ENCODE measurements around the gene CHFR. TPM values are rescaled to one million over a fixed set of nuclear protein-coding genes. Genes with fewer than 3 reads are reported as not detected.
"Not testable (repeated sequence)": the region's sequence is repeated elsewhere in the genome, so short reads cannot be mapped to it uniquely, and the experiment has no call there.

CHFR gene
- 10 to 100 TPM; 93.6 to 96.1 TPM for total RNA-seq

- DNase-seq (peak; percentile 95), ATAC-seq (ENCODE audit: low read depth) (peak; percentile 99)
- Mint-ChIP-seq H3K36me3 (peaks cover 35% of the 10 kb centered on the region), H3K9me3 (peaks cover 11% of the 10 kb centered on the region), H3K27ac (peak within 1 kb of the TSS; percentile 99), H3K27me3 (no peaks in the 10 kb centered on the region), H3K4me3 (peak within 1 kb of the TSS; percentile 93), H3K4me1 (peaks cover 15% of the 10 kb centered on the region)
- POLR2A ChIA-PET, result interaction anchor here (0.5 to 1.7 kb wide), 13 partner anchors 9 to 936 kb away, joined by 3 to 20 read pairs (median 4); partner anchors contain the start of genes GOLGA3, ZNF26 and ZNF84
These were observed at the start of gene CHFR for GRCh38 chr12:132887513-132888351. CHFR (minus strand) TSS chr12:132887605; CDS start chr12:132887328, 277 bp downstream.

DNA sequence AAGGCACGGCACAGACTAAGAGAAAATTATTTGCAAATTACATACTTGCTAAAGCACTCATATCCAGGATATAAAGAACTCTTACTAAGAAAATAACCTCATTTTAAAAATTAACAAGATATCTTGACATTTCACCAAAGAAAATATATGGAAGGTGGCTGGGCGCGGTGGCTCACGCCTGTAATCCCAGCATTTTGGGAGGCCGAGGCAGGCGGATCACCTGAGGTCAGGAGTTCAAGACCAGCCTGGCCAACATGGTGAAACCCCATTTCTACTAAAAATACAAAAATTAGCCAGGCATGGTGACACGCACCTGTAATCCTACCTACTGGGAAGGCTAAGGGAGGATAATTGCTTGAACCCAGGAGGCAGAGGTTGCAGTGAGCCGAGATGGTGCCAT, 49.5 kb upstream of the CHFR start:
- H3K4me1 Mint-ChIP-seq; H3K27ac Mint-ChIP-seq; POLR2A ChIA-PET; ATAC-seq (ENCODE audit: low read depth); H3K4me3 Mint-ChIP-seq; DNase-seq; H3K27me3 Mint-ChIP-seq: not testable (repeated sequence)
- peaks cover 29% of the 10 kb centered on the region for H3K36me3 Mint-ChIP-seq
- peaks cover 22% of the 10 kb centered on the region for H3K9me3 Mint-ChIP-seq

DNA sequence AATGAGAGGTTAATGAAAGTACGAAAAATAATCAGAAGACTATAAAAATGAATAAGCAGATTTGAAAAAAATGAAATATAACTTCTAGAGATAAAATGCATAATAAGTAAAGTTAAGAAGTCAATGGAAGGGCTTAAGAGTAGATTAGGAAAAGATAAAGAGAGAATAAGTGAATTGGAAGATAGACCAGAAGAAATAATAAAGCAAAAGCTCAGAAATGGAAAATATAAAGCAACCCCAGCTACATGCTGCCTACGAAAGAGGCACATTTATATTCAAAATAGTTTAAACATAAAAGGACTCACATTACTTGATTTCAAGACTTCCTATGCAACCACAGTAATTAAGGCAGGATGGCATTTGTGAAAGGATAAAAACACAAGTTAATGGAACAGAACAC, 48.8 kb upstream of the CHFR start:
- POLR2A ChIA-PET, result no interaction called here
- Mint-ChIP-seq H3K9me3 (peaks cover 22% of the 10 kb centered on the region), H3K36me3 (peaks cover 28% of the 10 kb centered on the region), H3K27me3 (no peaks in the 10 kb centered on the region), H3K4me1 (no peaks in the 10 kb centered on the region), H3K4me3 (no peak overlapping the region), H3K27ac (no peak overlapping the region)
- ATAC-seq (ENCODE audit: low read depth) (no peak), DNase-seq (no peak)

DNA sequence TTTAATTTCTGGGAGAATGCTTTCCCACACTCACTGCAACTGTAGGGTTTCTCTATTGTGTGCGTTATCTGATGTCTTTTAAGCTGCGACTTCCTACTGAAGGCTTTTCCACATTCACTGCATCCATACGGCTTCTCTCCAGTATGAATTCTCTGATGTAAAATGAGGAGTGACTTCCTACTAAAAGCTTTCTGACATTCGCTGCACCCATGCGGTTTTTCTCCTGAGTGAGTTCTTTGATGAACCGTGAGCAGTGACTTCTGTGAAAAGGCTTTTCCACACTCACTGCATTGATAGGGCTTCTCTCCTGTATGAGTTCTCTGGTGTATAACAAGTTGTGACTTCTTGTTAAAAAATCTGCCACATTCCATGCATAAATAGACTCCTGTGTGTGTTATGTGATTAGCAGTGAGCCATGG, 39.0 kb upstream of the CHFR start:
- Mint-ChIP-seq H3K4me1 (no peaks in the 10 kb centered on the region), H3K4me3 (no peak overlapping the region), H3K27ac (no peak overlapping the region), H3K36me3 (peaks cover 41% of the 10 kb centered on the region), H3K27me3 (no peaks in the 10 kb centered on the region), H3K9me3 (peaks cover 53% of the 10 kb centered on the region)
- no peak for ATAC-seq (ENCODE audit: low read depth)
- DNase-seq, result no peak
- POLR2A ChIA-PET, result no interaction called here

DNA sequence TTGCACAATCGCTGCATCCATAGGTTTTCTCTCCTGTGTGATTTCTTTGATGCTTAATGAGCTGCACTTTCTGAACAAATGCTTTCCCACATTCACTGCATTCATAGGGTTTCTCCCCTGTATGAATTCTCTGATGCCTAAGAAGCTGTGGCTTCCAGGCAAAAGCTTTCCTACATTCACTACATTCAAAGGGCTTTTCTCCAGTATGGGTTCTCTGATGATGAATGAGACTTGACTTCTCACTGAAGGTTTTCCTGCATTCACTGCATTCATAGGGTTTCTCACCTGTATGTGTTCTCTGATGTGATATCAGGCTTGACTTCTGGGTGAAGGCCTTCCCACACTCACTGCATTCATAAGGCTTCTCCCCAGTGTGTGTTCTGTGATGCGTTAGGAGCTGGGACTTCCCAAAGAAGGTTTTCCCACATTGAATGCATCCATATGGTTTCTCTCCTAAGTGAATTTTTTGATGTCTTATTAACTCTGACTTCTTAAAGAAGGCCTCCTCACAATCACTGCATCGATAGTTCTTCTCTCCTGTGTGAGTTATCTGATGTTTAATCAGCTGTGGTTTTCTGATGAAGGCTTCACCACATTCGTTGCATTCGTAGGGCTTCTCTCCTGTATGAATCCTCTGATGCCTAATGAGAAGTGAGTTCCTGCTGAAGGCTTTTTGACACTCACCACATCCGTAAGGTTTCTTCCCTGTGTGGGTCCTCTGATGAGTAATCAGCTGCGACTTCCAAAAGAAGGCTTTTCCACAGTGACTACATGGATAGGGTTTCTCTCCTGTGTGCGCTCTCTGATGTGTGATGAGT, 38.4 kb upstream of the CHFR start:
- POLR2A ChIA-PET, result no interaction called here
- H3K9me3 Mint-ChIP-seq, result peaks cover 53% of the 10 kb centered on the region
- H3K4me3 Mint-ChIP-seq, result no peak overlapping the region
- H3K27ac Mint-ChIP-seq, result no peak overlapping the region
- ATAC-seq (ENCODE audit: low read depth), result no peak
- H3K36me3 Mint-ChIP-seq, result peaks cover 37% of the 10 kb centered on the region
- no peaks in the 10 kb centered on the region for H3K4me1 Mint-ChIP-seq
- DNase-seq, result no peak
- H3K27me3 Mint-ChIP-seq, result no peaks in the 10 kb centered on the region

GRCh38 chr12:132924356-132924755, 37.0 kb upstream of the CHFR start:
- Mint-ChIP-seq H3K36me3 (peaks cover 28% of the 10 kb centered on the region), H3K27me3 (no peaks in the 10 kb centered on the region), H3K4me1 (no peaks in the 10 kb centered on the region), H3K9me3 (peaks cover 47% of the 10 kb centered on the region), H3K4me3 (no peak overlapping the region), H3K27ac (no peak overlapping the region)
- ATAC-seq (ENCODE audit: low read depth) (no peak), DNase-seq (no peak)
- POLR2A ChIA-PET, result no interaction called here

- no peak for DNase-seq
- no peak for ATAC-seq (ENCODE audit: low read depth)
- H3K27me3 Mint-ChIP-seq, result no peaks in the 10 kb centered on the region
- H3K4me1 Mint-ChIP-seq, result no peaks in the 10 kb centered on the region
- H3K27ac Mint-ChIP-seq, result no peak overlapping the region
- H3K4me3 Mint-ChIP-seq, result no peak overlapping the region
- H3K36me3 Mint-ChIP-seq, result peaks cover 22% of the 10 kb centered on the region
- H3K9me3 Mint-ChIP-seq, result peaks cover 47% of the 10 kb centered on the region
- POLR2A ChIA-PET, result no interaction called here
These were observed 36.0 kb upstream of the CHFR start for GRCh38 chr12:132923356-132923909.

DNA sequence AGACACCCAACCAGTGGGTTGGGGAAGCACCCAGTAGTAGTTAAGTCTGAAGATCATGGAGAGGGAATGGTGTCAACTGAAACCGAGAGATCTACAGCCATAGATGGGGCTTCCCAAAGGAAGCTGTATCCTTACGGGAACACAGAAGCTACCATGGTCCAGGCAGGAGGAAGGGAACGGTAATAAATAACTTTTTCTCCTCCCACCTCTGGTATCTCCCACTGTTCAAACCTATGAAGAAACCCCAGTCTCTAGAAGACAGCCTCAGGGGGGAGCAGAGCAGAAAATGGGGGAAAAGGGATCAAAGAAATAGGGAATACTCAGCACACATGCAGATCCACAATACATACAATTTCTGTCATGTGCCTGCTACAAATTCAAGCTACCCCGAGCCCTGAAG, 35.3 kb upstream of the CHFR start:
- POLR2A ChIA-PET, result no interaction called here
- ATAC-seq (ENCODE audit: low read depth), result no peak
- DNase-seq, result no peak
- no peaks in the 10 kb centered on the region for H3K4me1 Mint-ChIP-seq
- H3K27me3 Mint-ChIP-seq, result no peaks in the 10 kb centered on the region
- peaks cover 52% of the 10 kb centered on the region for H3K9me3 Mint-ChIP-seq
- peaks cover 21% of the 10 kb centered on the region for H3K36me3 Mint-ChIP-seq
- no peak overlapping the region for H3K27ac Mint-ChIP-seq
- no peak overlapping the region for H3K4me3 Mint-ChIP-seq

DNA sequence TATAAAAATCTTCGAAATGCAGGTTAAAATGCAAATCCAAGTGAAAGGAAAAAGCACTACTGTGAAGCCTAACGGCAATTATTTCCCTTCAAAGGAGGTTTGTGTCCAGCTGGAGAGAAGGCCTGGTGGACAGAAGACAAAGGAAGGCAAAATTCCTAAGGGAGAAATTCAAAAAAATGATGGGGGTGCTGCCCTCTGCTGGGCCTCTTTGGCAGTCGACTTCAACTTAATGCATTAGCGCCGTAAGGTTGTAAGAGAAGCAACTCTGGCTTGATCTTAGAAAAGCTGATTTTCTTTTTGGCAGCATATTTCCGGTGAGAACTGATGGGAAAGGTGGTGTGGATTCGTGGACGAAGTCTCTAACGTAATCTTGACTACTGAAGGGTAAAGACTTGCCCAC, 34.3 kb upstream of the CHFR start:
- Mint-ChIP-seq H3K27me3 (no peaks in the 10 kb centered on the region), H3K27ac (no peak overlapping the region), H3K36me3 (peaks cover 17% of the 10 kb centered on the region), H3K9me3 (peaks cover 50% of the 10 kb centered on the region), H3K4me3 (no peak overlapping the region), H3K4me1 (no peaks in the 10 kb centered on the region)
- DNase-seq, result no peak
- no peak for ATAC-seq (ENCODE audit: low read depth)
- POLR2A ChIA-PET, result no interaction called here

DNA sequence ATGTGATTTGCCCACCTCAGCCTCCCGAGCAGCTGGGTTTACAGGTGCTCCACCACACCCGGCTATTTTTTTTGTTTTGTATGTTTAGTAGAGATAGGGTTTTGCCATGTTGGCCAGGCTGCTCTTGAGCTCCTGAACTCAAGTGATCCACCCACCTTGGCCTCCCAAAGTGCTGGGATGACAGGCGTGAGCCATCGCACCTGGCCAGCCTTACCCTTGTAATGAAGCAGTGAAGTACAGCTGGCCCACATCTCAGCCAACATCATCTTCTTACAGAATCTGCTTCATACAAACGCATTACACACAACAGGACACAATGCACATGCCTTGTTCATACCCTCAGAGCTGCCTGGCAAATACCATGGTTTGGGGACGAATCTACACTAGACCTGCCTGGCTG, 31.3 kb upstream of the CHFR start:
- Mint-ChIP-seq H3K27ac (no peak overlapping the region), H3K4me3 (no peak overlapping the region), H3K4me1 (no peaks in the 10 kb centered on the region), H3K27me3 (no peaks in the 10 kb centered on the region), H3K9me3 (peaks cover 41% of the 10 kb centered on the region), H3K36me3 (peaks cover 19% of the 10 kb centered on the region)
- no peak for DNase-seq
- POLR2A ChIA-PET, result no interaction called here
- no peak for ATAC-seq (ENCODE audit: low read depth)

DNA sequence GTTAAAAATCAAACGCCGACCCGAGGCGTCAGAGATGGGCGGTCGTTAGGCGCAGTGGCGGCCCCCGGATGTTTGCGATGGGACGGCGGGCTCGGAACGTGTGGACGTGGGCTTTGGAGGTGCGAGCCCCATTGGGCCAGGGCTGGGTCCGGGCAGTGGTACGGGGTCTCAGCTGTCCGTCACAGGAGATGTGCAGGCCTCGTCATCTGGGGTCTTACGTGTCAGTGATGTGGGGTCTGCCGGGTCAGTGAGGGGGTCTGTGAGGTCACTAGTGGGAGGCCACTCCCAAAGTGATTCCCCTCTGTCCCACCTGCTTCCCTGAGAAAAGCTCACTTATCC, 21.6 kb upstream of the CHFR start:
- H3K27ac Mint-ChIP-seq, result peak overlapping the region; percentile 96
- POLR2A ChIA-PET, result interaction anchor here (0.6 to 2.4 kb wide), 14 partner anchors 10 to 221 kb away, joined by 3 to 11 read pairs (median 6); partner anchors contain the start of genes CHFR, GOLGA3, ZNF10 and ZNF26
- peaks cover 9% of the 10 kb centered on the region for H3K4me1 Mint-ChIP-seq
- H3K27me3 Mint-ChIP-seq, result peaks cover 13% of the 10 kb centered on the region
- ATAC-seq (ENCODE audit: low read depth) (no peak), DNase-seq (no peak)
- H3K36me3 Mint-ChIP-seq, result peaks cover 16% of the 10 kb centered on the region
- peak overlapping the region; percentile 91 for H3K4me3 Mint-ChIP-seq
- peaks cover 16% of the 10 kb centered on the region for H3K9me3 Mint-ChIP-seq

DNA sequence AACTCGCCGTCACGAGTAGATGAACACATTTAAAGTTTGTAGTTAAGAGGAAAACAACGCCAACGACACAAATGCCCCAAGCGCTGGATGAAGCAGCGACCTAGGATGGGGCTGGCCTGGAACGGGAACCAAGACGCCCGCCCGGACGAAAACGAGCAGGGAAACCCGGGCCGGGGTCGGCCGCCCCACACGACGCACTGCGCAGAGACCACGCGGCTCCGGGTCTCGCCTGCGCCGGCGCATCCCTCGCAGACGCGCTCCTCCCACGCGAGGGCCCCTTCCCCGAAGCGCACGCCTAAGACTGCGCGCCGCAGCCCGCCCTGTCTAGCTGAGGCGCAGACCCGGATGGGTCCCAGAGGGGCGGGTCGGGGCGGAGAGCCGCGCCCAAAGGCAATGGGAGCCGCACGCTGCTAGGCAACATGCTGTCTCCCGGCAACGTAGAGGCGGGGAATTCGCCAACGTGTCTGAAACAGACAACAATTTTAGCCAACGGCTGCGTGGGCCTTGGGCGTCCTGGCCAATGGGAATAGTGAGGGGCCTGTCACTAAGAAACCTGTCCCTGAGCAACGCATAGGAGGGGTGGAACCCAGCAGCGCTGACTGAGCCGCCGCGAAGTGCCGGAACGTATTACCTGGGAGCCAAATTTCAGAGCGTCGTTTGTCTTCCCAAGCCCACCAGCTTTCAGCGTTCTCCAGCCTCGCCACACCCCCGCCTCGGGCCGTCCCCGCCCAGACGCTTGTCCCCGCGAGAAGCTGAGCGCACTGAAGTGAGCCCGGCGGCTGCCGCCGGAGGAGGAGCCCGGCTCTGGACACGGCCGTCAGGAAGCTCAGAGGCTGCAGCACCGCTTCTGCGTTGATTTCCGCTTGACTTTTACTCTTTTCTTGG, 21.0 kb upstream of the CHFR start:
- Mint-ChIP-seq H3K4me1 (peaks cover 9% of the 10 kb centered on the region), H3K27me3 (peaks cover 13% of the 10 kb centered on the region), H3K9me3 (peaks cover 10% of the 10 kb centered on the region), H3K36me3 (peaks cover 10% of the 10 kb centered on the region), H3K27ac (peak overlapping the region; percentile 96), H3K4me3 (peak overlapping the region; percentile 91)
- ATAC-seq (ENCODE audit: low read depth) (peak; percentile 95), DNase-seq (peak; percentile 94)
- POLR2A ChIA-PET, result interaction anchor here (0.7 to 2.4 kb wide), 13 partner anchors 9 to 222 kb away, joined by 3 to 11 read pairs (median 6); partner anchors contain the start of genes CHFR, GOLGA3, ZNF10 and ZNF26

- Mint-ChIP-seq H3K27me3 (peaks cover 13% of the 10 kb centered on the region), H3K27ac (peak overlapping the region; percentile 96), H3K4me3 (peak overlapping the region; percentile 91)
- not testable (repeated sequence) for H3K9me3 Mint-ChIP-seq; ATAC-seq (ENCODE audit: low read depth); DNase-seq; H3K4me1 Mint-ChIP-seq; H3K36me3 Mint-ChIP-seq
- POLR2A ChIA-PET, result interaction anchor here (0.6 to 2.4 kb wide), 4 partner anchors 20 to 74 kb away, joined by 3 to 10 read pairs (median 4); partner anchors contain the start of gene CHFR
These were observed 20.4 kb upstream of the CHFR start for GRCh38 chr12:132907789-132908144.

Measured in activated naive CD8-positive, alpha-beta T cell treated with anti-CD3 and anti-CD28 coated beads, Interleukin-2, amount 10 ng/mL, durations not matched to agents 7 days and 5 days (primary cell).